Measurements from ENCODE around the gene SERP2. TPM values are rescaled to one million over a fixed set of nuclear protein-coding genes. Genes with fewer than 3 reads are reported as not detected.
A peak's percentile ranks its signal among the peaks of the same experiment; 100 is the strongest.

The SERP2 gene
- total RNA-seq, 1 experiment from 2014 or later, result not detected

DNA sequence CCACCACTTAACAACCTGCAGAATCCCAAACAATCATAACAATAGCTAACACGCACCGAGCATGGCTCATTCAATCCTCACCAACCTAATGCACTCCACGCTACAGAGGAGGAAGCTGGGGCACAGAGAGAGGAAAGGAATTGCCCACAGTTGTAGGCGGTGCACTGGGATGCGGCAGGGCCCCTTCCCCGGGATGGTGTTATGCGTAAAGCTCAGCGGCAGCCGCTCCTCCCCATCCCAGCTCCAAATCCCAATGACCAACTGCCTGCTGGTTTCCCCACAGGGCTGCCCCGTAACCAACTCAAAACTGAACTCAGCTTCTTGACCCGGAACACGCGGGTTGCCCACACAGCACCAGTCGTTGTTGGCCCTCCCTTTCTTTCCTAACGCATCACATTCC lies 42.2 kb downstream of the SERP2 start:
- DNase-seq, result no peak
- Histone ChIP-seq H3K9me3 (no peaks in the 10 kb centered on the region), H3K4me3 (no peak overlapping the region)

GRCh38 chr13:44416301-44416700 lies 42.7 kb downstream of the SERP2 start:
- DNase-seq, result no peak
- no peaks in the 10 kb centered on the region for H3K9me3 ChIP-seq

More for the DNA sequence above, 42.2 kb downstream of the SERP2 start:
- no peaks in the 10 kb centered on the region for H3K36me3 ChIP-seq
- no peaks in the 10 kb centered on the region for H3K27me3 ChIP-seq

DNA sequence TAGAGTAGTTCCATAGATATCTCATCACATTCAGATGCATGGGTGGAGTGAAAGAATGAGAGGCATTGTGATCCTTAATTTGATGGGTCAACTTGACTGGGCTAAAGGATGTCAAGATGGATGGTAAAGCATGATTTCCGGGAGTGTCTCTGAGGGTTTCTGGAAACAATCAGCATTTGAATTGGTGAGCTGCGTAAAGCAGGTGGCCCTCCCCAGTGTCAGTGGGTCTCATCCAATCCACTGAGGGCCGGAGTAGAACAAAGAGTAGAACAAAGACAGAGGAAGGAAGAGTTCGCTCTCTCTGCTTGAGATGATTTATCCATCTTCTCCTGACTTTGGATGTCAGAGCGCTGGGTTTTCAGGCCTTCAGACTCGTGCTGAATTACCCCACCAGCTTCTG lies 43.1 kb downstream of the SERP2 start:
- no peaks in the 10 kb centered on the region for H3K36me3 ChIP-seq
- no peaks in the 10 kb centered on the region for H3K9me3 ChIP-seq
- no peaks in the 10 kb centered on the region for H3K27me3 ChIP-seq
- no peak overlapping the region for H3K4me3 ChIP-seq
- DNase-seq, result no peak

More at GRCh38 chr13:44416301-44416700, 42.7 kb downstream of the SERP2 start:
- Histone ChIP-seq H3K27me3 (no peaks in the 10 kb centered on the region), H3K4me3 (no peak overlapping the region), H3K36me3 (no peaks in the 10 kb centered on the region)

- Histone ChIP-seq H3K36me3 (no peaks in the 10 kb centered on the region), H3K4me3 (no peak overlapping the region), H3K9me3 (no peaks in the 10 kb centered on the region), H3K27me3 (no peaks in the 10 kb centered on the region)
- DNase-seq, result no peak
These were observed 43.8 kb downstream of the SERP2 start for GRCh38 chr13:44417446-44417845.

- Histone ChIP-seq H3K27me3 (no peaks in the 10 kb centered on the region), H3K36me3 (no peaks in the 10 kb centered on the region), H3K4me3 (no peak overlapping the region), H3K9me3 (no peaks in the 10 kb centered on the region)
- no peak for DNase-seq
These were observed 44.3 kb downstream of the SERP2 start for GRCh38 chr13:44417876-44418275.

GRCh38 chr13:44420376-44421220 lies 47.0 kb downstream of the SERP2 start:
- DNase-seq, result no peak
- no peaks in the 10 kb centered on the region for H3K36me3 ChIP-seq
- no peaks in the 10 kb centered on the region for H3K27me3 ChIP-seq
- H3K4me3 ChIP-seq, result no peak overlapping the region
- H3K9me3 ChIP-seq, result no peaks in the 10 kb centered on the region

DNA sequence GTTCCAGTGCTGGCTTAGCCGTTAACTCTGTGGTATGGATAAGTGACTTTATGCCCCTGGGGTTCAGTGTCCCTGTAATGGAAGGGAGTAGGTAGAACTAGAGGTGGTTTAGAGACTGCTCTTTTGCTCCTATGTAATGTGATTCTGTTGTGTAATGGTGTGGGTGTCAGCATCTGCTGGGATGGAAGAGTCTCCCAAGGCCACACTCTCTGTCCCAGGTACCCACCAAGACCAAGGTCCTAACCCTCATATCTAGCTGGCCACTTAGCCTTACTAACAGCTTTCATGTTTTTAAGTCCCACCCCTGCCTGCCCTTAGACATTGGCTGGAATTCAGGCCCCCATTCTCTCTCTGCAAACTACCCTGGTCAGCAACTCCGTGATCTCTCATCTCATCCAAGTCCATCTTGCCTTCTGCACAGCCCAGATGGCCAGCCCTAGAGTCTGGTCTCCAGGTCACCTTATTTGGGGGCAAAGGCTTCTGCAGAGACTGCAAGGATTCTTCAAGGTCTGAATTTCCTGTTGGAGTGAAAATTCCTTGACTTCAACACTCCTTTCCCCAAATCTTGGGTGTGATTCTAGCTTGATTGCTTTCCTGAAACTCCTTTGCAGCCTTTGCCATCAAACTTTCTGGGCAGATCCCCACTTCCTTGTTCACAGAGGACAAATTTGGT lies 48.4 kb downstream of the SERP2 start:
- no peaks in the 10 kb centered on the region for H3K9me3 ChIP-seq
- H3K36me3 ChIP-seq, result no peaks in the 10 kb centered on the region
- H3K4me3 ChIP-seq, result no peak overlapping the region
- no peaks in the 10 kb centered on the region for H3K27me3 ChIP-seq
- no peak for DNase-seq

DNA sequence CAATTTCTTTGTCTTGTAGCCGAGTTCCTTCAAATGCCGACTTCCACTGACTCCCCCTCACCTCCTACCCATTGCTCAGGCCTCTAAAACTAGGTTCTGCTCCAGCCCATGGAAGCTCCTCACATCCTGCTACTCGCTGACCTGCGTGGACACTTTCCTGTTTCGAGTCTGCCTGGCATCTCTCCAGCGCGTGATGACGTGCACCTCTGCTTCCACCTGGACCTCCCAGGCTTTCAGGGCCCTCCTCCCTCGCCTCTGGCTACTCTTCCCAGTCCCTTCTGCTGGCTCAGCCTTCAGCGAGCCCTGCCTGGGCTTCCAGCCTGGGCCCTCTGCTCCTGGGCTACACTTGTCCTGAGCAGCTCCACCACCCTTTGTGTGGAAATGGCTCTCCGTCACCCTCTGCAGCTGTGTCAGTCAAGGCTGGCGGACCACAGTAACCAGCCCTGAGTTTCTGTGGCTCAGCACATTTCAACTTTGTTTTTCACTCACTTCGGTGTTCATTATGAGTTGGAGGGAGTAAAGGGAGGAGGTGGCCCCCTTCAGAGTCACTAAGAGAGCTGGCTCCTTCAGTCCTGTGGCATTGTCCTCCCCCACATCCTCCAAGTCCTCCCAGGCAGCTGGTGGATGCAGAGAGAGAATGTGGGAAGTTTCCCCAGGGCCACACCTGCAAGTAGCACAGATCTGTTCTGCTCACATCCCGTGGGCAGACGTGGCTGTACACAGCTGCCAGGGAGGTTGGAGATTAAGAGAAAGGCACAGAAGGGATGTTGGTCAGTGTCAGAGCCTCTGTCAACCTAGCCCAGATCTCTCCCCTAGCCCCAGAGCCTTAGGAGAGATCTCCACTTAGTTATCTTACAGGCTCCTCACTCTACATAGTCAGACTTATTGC lies 49.4 kb downstream of the SERP2 start:
- Histone ChIP-seq H3K4me3 (no peak overlapping the region), H3K9me3 (no peaks in the 10 kb centered on the region), H3K36me3 (no peaks in the 10 kb centered on the region), H3K27me3 (no peaks in the 10 kb centered on the region)
- DNase-seq, result no peak

GRCh38 chr13:44423824-44424223 lies 50.2 kb downstream of the SERP2 start:
- Histone ChIP-seq H3K36me3 (no peaks in the 10 kb centered on the region), H3K9me3 (no peaks in the 10 kb centered on the region), H3K27me3 (no peaks in the 10 kb centered on the region), H3K4me3 (no peak overlapping the region)
- DNase-seq, result no peak

DNA sequence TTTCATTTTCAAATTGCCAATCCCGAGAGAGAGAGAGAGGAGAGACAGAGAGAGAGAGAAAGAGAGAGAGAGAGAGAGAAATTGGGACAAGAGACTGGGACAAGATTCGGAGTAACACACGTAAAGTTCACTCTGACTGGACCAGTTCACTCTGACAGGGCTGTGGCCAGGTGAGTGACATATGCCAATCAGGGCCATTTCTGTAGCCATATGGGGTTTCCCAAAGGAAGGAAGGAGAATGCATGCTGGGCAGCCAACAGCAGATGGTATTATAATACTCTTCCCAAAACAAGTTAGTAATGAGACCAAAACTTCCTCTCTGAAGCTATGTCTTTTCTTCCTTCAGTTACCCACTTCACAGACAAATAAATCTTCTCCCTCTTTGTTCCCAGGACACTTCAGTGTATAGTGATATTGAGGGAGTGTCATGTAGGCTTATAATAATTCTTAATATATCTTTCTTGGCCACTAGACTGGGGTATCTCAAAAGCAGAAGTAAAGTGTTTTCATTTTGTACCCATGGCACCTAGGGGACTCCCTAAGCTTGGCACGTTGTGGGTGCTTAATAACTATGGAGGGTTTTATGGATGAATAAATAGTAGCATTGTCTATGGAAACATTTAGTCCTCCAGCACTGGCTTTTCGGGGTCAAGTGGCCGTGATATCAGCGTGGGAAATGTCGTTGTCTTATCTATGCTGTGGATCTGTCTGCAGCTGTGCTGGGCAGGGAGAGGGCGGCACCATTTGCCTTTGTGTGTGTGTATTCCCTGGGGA lies 51.6 kb downstream of the SERP2 start:
- H3K27me3 ChIP-seq, result no peaks in the 10 kb centered on the region
- DNase-seq, result no peak
- H3K9me3 ChIP-seq, result no peaks in the 10 kb centered on the region
- no peaks in the 10 kb centered on the region for H3K36me3 ChIP-seq
- H3K4me3 ChIP-seq, result no peak overlapping the region

- H3K9me3 ChIP-seq, result no peaks in the 10 kb centered on the region
- no peak for DNase-seq
- H3K36me3 ChIP-seq, result no peaks in the 10 kb centered on the region
- H3K4me3 ChIP-seq, result no peak overlapping the region
- H3K27me3 ChIP-seq, result no peaks in the 10 kb centered on the region
These were observed 52.1 kb downstream of the SERP2 start for GRCh38 chr13:44425815-44426078.

- H3K4me3 ChIP-seq, result no peak overlapping the region
- no peak for DNase-seq
These were observed 52.8 kb downstream of the SERP2 start for GRCh38 chr13:44426461-44426860.

GRCh38 chr13:44429311-44429710 lies 55.7 kb downstream of the SERP2 start:
- peaks cover 17% of the 10 kb centered on the region for H3K36me3 ChIP-seq
- no peaks in the 10 kb centered on the region for H3K27me3 ChIP-seq
- no peaks in the 10 kb centered on the region for H3K9me3 ChIP-seq
- H3K4me3 ChIP-seq, result no peak overlapping the region
- DNase-seq, result no peak

More at GRCh38 chr13:44426461-44426860, 52.8 kb downstream of the SERP2 start:
- H3K36me3 ChIP-seq, result no peaks in the 10 kb centered on the region; the same call in 1 of the 2 replicates
- no peaks in the 10 kb centered on the region for H3K9me3 ChIP-seq
- no peaks in the 10 kb centered on the region for H3K27me3 ChIP-seq

- Histone ChIP-seq H3K4me3 (no peak overlapping the region), H3K27me3 (no peaks in the 10 kb centered on the region), H3K36me3 (peaks cover 30% of the 10 kb centered on the region), H3K9me3 (no peaks in the 10 kb centered on the region)
- DNase-seq, result no peak
These were observed 57.5 kb downstream of the SERP2 start for GRCh38 chr13:44431150-44431549.

GRCh38 chr13:44432650-44433049 lies 59.0 kb downstream of the SERP2 start:
- no peak overlapping the region for H3K4me3 ChIP-seq
- H3K9me3 ChIP-seq, result no peaks in the 10 kb centered on the region
- no peaks in the 10 kb centered on the region for H3K27me3 ChIP-seq
- no peak for DNase-seq
- peaks cover 30% of the 10 kb centered on the region for H3K36me3 ChIP-seq

DNA sequence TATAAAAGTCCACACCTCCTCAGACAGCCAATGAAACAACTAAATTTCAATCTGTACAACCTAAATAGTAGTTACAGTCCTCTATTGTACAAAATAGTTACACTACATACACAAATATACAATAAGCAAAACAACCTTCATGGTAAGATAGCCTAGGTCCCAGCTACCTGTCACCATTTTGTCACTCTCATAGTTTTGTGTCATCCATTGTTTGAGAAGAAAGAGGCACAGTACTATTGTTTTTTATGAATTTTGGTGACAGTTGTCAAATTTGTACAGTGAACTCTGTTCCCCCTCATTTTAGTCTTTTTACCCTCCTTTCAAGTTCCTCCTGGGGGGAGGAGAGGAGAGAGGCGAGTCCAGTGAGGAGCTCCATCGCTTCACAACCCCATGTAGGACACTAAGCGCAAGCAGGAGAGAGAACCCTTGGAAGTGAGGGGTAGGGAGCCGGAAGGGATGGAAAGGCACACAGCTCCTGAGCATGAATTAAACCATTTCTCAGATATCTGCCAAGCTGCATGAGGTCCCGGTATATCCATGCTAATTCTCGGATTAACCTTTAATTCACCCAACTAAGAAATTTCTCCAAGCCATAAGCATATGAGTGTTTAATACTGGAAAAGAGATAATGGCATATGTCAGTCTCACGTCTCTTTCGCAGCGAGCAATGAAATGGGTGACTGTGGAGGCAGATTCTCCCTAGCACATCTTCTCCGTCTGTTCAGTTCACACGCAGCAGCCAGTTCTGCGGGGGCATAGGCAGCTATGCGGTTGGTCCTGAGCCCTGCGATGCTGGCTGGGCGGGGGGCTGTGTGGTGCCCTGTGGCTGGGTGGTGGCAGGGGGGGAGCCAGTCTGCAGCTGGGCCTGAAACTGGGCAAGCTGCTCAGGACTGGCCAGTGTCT lies 60.5 kb downstream of the SERP2 start:
- no peak for DNase-seq
- no peaks in the 10 kb centered on the region for H3K27me3 ChIP-seq
- peak overlapping the region; percentile 71 for H3K4me3 ChIP-seq
- no peaks in the 10 kb centered on the region for H3K9me3 ChIP-seq
- H3K36me3 ChIP-seq, result peaks cover 30% of the 10 kb centered on the region
